Forelimb muscle (tissue), 1 donor: ENCODE data around the gene CRACR2B. TPM values are rescaled to one million over a fixed set of nuclear protein-coding genes. Genes with fewer than 3 reads are reported as not detected.

ENCODE experiments used
- DNase-seq: peaks from one replicate; pipeline ENCODE4 v3.0.0-alpha.2; 2013; ENCODE audit warnings: low read depth
- polyA plus RNA-seq: library from polyadenylated mRNA; unstranded; fragments of 120-200 nt; gene quantifications from one replicate; pipeline ENCODE4 v1.2.1, GENCODE V29; 2013; ENCODE audit not compliant: insufficient read length

CRACR2B gene
- polyA plus RNA-seq, 1 donor: 17.6 TPM

DNA sequence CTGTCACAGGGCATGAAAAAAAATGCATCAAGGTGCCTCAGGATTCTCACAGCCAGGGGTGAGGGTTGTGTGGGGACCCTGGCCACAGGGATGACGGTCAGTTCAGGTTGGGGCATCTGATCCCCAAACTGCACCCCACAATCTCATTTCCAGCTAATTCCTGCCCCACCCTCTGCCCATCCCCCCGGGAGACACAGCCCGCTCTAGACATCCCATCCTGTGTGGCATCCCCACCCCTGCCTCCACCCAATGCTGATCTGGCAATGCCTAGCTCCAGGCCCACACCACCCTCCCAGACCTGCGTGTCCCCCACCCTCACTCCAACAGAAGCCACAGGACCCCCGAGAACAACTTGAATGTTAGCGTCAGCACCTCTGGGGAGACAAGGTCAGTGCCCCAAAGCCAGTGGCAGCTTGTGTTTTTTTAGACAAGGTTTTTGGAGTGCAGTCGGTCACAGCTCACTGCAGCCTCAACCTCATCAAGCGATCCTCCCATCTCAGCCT is 40.2 kb downstream of the CRACR2B start:
- DNase-seq: no peak

DNA sequence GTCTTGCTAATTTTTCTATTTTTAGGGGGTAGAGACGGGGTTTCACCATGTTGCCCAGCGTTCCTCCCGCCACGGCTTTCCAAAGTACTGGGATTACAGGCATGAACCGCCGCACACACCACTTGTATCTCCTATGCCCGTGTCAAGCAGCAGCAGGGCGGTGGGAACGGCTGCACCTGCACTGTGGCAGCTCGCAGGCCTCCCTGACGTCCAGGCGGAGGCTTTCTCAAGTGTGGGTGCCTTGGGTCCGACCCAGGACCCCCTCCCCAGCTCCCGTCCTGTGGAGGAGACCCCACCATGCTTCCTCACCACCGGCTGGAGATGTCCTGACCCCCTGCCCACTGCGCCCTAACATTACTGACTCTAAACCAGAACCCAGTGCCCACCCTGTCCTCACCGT is 40.7 kb downstream of the CRACR2B start:
- DNase-seq: no peak

DNA sequence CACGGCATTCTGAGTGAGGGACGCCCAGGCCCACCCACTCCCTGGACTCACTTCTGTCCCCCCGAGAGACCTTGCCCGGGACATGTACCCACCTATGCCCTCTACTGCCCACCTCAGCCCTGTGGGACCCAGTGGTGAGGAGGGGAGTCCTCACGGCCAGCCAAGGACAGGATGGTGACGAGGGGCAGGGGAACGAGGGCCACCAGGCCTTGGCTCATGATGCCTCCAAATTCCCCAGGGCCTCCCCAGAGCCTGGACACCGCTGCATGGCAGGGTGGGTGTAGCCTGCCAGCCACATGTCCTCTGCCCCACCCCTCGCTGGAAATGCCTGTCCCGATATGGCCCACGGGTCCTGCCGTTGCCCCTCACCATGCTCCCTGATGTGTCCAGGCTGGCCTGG is 41.1 kb downstream of the CRACR2B start:
- DNase-seq: no peak

DNA sequence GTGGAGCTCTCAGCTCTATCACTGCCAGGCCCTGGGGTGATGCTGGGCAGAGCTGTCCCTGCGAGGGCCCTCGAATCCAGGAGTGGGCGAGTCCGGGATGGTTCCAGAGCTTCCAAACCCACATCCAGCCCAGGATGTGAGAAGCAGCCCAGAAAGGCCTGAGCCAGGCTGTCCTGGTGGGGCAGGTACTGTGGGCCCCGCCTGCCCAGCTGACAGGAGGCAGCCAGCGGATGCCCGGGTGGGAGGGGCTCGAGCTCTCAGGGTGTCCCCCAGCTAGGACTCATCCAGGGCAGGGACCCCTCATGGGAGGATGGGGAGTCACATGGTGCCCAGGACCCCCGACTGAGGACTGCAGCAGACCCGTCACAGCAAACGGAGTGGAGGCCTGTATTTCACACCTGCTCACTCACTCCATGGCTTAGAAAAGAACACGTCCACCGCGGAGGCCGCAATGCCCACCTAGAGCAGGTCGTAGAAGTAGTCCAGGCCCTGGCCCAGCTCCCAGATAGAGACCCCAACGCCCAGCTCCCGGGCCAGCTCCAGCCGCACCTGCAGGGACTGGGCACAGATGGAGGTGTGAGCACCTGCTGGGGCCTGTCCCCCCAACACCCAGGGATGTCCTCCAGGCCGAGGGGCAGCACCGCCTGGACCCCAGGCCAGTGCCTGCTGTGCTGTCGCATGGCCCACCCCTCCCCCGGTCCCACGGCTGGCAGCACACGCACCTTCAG is 41.8 kb downstream of the CRACR2B start:
- DNase-seq: no peak

DNA sequence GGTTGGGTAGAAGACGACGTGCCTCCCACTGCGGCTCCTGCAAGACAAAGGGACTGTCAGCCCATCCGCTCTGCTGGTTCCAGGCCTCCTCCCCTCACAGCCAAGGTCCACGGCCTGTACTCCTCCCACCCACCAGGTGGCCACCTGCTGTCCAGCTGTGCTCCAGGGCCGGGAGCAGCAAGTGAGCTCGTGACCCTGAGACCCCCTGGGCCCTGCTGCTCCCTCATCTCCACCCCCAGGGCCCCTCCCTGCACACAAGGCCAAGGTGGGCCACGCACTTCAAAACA is 42.4 kb downstream of the CRACR2B start:
- DNase-seq: no peak

DNA sequence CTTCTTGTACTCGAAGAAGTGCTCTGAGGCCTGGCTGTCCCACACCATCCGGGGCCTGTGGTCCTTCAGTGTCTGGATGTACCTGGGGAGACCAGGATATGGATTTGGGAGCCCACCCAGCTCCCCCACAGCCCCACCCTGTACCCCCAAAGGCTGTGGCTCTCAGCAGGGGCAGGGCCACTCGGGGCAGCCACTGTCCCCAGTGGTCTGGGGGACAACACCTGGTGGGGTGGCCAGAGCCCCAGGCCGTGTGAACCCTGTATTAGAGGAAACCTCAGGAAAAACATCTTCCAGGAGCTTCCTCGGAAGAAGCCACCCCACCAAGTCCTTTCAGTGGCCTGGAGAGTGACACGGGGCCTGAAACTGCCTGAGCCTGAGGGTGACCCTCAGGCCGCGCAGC is 42.7 kb downstream of the CRACR2B start:
- DNase-seq: no peak

DNA sequence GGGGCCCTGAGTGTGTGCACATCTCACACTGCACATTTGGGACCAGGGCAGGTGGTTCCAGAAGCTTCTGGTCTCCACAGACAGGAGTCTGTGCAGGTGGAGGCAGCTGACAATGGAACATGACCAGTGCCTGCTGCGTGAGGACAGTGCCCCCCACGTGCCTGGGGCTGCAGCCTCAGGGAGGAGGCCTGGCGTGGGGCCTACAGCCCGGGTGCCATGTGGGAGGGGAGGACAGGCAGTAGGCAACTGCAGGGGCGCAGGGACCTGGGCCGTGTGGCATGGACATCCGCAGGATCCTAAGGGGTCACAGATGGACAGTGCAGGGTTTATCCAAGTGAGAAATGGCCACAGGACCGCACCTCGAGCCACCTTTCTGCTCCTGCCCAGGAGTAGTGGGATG is 43.8 kb downstream of the CRACR2B start:
- no peak for DNase-seq

DNA sequence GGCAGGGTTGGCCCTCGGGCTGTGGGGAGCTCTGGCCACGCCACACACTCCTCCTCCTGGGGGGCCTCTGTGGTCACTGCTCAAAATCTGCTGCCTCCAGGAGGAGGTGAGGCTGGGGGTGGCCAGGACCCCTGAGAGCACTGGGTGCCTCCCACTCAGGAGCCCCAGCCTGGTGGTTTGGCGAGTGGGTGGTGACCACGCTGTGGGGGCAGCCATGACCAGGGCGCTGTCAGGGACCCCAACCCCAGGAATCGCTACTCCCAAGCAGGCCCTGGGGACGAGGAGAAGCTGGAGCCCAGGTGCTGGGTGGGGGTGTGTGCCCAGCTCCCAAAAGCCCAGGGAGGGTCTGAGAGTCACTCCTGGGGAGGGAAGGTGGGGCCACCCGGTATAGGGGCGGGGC is 45.1 kb downstream of the CRACR2B start:
- no peak for DNase-seq

DNA sequence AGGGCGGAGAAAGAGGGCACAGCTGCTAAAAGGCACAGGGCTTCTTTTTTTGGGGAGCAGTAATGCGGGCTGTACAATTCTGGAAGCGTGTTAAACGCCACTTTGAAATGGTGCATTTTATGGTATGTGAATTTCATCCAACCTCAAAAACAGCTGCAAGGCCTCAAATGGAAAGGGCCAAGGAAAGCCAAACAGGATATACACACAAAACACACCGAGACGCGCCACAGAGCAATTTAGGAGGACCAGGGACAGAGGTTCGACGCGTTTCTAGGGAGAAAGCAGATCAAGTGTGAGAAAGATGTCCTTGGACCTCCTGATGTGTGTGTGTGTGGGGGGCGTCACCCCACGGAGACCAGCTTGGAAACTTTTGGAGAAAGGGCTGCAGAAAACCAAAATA is 46.0 kb downstream of the CRACR2B start:
- no peak for DNase-seq

DNA sequence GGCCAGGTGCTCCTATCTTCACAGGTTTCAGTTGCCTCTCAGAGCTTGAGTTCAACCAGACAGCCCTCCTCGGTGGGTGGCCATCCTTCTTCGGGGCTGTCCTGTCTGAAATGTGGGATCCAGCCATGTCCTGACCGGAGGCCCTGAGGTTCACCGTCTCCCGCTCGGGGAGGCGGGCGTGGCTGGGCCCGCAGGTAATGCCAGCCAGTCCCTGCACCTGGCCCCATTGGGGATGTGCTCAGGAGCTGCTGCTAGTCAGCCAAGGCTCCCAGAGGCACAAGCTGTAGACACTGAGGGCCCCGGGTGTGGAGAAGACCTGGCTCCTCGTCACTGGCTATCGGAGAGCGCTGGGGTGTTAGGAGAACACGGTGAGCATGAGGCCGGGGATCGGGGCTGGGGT is 47.5 kb downstream of the CRACR2B start:
- no peak for DNase-seq

DNA sequence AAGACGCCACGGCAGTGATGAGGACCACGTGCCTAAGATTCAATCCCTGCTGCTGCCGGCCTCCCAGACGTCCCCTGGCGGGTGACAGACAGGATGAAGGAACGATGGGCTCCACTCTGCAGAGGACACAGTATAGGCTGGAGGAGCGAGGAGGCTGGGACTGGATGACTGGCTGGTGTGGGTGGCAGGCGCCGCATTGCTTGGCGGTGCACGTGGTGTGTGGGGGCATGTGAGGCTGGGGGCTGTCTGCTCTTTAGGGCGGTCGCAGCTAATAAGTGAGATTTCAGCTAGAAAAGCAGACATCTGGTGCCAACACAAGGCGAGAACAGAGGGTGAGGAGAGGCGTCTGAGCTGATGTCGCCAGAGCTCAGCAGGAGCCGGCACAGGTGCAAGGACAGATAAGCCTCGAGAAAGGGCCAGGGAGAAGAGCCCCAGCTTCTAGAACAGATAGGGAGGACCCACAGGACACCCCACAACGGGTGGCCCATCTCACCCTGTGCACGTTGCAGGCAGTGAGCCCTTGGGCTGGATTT is 48.1 kb downstream of the CRACR2B start:
- no peak for DNase-seq

DNA sequence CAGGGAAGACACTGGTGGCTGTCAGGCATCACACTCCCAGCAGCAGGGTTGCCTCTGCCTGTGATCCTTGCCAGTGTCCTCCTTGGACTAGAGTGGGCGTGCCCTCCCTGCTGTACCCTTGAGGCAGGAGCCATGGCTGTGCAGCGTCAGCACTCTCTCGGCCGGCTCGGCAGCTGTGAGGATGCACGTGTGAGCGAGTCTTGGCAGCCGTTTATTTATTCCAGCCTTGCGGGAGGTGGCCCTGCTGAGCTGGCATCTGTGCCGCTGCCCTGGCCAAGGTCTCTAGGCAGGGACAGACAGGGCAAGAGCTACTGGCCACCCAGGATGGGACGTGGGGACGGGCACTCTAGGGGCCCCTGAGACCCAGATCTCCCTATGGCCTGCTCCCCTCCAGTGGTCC is 48.8 kb downstream of the CRACR2B start:
- DNase-seq: no peak

DNA sequence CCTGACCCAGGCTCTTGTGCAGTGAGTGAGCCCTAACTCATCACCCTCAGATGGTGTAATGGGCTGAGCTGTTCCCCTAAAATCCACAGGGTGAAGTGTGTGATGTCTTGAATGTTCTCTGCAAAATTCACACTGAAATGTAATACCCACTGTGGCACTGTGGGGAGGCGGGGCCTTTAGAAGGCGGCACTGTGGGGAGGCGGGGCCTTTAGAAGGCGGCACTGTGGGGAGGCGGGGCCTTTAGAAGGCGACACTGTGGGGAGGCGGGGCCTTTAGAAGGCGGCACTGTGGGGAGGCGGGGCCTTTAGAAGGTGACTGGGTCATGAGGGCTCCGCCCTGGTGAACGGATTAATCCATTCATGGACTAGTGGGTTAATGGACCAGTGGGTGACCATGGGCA is 49.8 kb downstream of the CRACR2B start:
- no peak for DNase-seq

DNA sequence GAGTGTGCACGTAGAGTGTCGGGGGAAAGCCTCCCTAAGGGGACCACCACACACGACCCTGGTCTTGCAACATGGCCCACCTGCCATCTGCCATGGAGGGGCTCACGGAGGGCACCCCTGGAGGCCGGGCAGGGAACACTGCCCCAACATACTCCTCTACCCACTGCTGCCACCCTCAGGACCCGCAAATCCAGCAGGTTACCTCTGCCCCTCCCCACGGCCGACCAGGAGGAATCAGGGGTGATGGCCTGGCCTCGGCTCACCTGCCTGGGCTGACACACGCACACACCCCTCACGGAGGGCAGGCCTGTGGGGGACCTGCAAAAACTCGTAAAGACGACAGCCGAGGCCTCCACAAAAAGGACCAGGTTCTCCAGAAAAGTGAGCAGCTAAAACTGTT is 52.7 kb downstream of the CRACR2B start:
- DNase-seq: no peak

Other genes with a start within 250 kb of the CRACR2B start
- gene IRF7, start 212.0 kb upstream of the CRACR2B start, polyA plus RNA-seq: 14.9 TPM
- gene CDHR5, start 203.0 kb upstream of the CRACR2B start, polyA plus RNA-seq: 1.9 TPM
- 97.2 TPM for gene SCT, start 200.7 kb upstream of the CRACR2B start, polyA plus RNA-seq
- 1.1 TPM for gene DRD4, start 190.7 kb upstream of the CRACR2B start, polyA plus RNA-seq
- 28.7 TPM for gene DEAF1, start 132.7 kb upstream of the CRACR2B start, polyA plus RNA-seq
- gene TMEM80, start 132.1 kb upstream of the CRACR2B start, polyA plus RNA-seq: 17.0 TPM
- gene EPS8L2, start 121.7 kb upstream of the CRACR2B start, polyA plus RNA-seq: 2.0 TPM
- gene TALDO1, start 80.5 kb upstream of the CRACR2B start, polyA plus RNA-seq: 59.5 TPM
- 40.5 TPM for gene GATD1, start 50.4 kb upstream of the CRACR2B start, polyA plus RNA-seq
- 0.70 TPM for gene CEND1, start 37.8 kb upstream of the CRACR2B start, polyA plus RNA-seq
- gene SLC25A22, start 29.6 kb upstream of the CRACR2B start, polyA plus RNA-seq: 9.2 TPM
- 11.2 TPM for gene PIDD1, start 22.7 kb upstream of the CRACR2B start, polyA plus RNA-seq
- 1,639 TPM for gene RPLP2, start 18.0 kb upstream of the CRACR2B start, polyA plus RNA-seq
- 27.6 TPM for gene PNPLA2, start 9.0 kb upstream of the CRACR2B start, polyA plus RNA-seq
- gene CD151, start 5.0 kb downstream of the CRACR2B start, polyA plus RNA-seq: 155 TPM
- gene POLR2L, start 14.6 kb downstream of the CRACR2B start, polyA plus RNA-seq: 109 TPM
- 44.0 TPM for gene TSPAN4, start 14.9 kb downstream of the CRACR2B start, polyA plus RNA-seq
- gene CHID1, start 82.9 kb downstream of the CRACR2B start, polyA plus RNA-seq: 61.4 TPM
- gene AP2A2, start 98.0 kb downstream of the CRACR2B start, polyA plus RNA-seq: 43.8 TPM
- gene MUC6, start 208.8 kb downstream of the CRACR2B start, polyA plus RNA-seq: 0.25 TPM
- 0.01 TPM for gene MUC2, start 247.0 kb downstream of the CRACR2B start, polyA plus RNA-seq